ENCODE data around the gene CACNA1D.

Gene CACNA1D

GRCh38 chr3:53577506-53577905 lies 83.1 kb downstream of the CACNA1D start:
- DNase-seq (ENCODE audit: low read depth in 3 of 3) = no peak

- DNase-seq (ENCODE audit: low read depth in 3 of 3) = no peak
Measured at GRCh38 chr3:53579636-53580035, 85.2 kb downstream of the CACNA1D start.

GRCh38 chr3:53581671-53582070 lies 87.3 kb downstream of the CACNA1D start:
- DNase-seq (ENCODE audit: low read depth in 3 of 3) = no peak

- no peak for DNase-seq (ENCODE audit: low read depth in 3 of 3)
Measured at GRCh38 chr3:53583161-53583690, 88.8 kb downstream of the CACNA1D start.

GRCh38 chr3:53585049-53585448 lies 90.6 kb downstream of the CACNA1D start:
- no peak for DNase-seq (ENCODE audit: low read depth in 3 of 3)

- no peak for DNase-seq (ENCODE audit: low read depth in 3 of 3)
Measured at GRCh38 chr3:53585627-53586026, 91.2 kb downstream of the CACNA1D start.

GRCh38 chr3:53588122-53588521 lies 93.7 kb downstream of the CACNA1D start:
- no peak for DNase-seq (ENCODE audit: low read depth in 3 of 3)

GRCh38 chr3:53589201-53589600 lies 94.8 kb downstream of the CACNA1D start:
- no peak for DNase-seq (ENCODE audit: low read depth in 3 of 3)

- DNase-seq (ENCODE audit: low read depth in 3 of 3) = no peak
Measured at GRCh38 chr3:53589806-53590205, 95.4 kb downstream of the CACNA1D start.

GRCh38 chr3:53590606-53591005 lies 96.2 kb downstream of the CACNA1D start:
- DNase-seq (ENCODE audit: low read depth in 3 of 3) = no peak

- DNase-seq (ENCODE audit: low read depth in 3 of 3) = no peak
Measured at GRCh38 chr3:53591646-53592045, 97.2 kb downstream of the CACNA1D start.

GRCh38 chr3:53592862-53593261 lies 98.5 kb downstream of the CACNA1D start:
- DNase-seq (ENCODE audit: low read depth in 3 of 3) = no peak

- no peak for DNase-seq (ENCODE audit: low read depth in 3 of 3)
Measured at GRCh38 chr3:53593611-53594010, 99.2 kb downstream of the CACNA1D start.

- no peak for DNase-seq (ENCODE audit: low read depth in 3 of 3)
Measured at GRCh38 chr3:53594276-53594675, 99.9 kb downstream of the CACNA1D start.

- no peak for DNase-seq (ENCODE audit: low read depth in 3 of 3)
Measured at GRCh38 chr3:53595660-53596059, 101.2 kb downstream of the CACNA1D start.

- DNase-seq (ENCODE audit: low read depth in 3 of 3) = no peak
Measured at GRCh38 chr3:53597136-53597915, 102.9 kb downstream of the CACNA1D start.

- no peak for DNase-seq (ENCODE audit: low read depth in 3 of 3)
Measured at GRCh38 chr3:53599771-53600170, 105.4 kb downstream of the CACNA1D start.

- no peak for DNase-seq (ENCODE audit: low read depth in 3 of 3)
Measured at GRCh38 chr3:53602866-53603265, 108.5 kb downstream of the CACNA1D start.

GRCh38 chr3:53604232-53604631 lies 109.8 kb downstream of the CACNA1D start:
- no peak for DNase-seq (ENCODE audit: low read depth in 3 of 3)

- no peak for DNase-seq (ENCODE audit: low read depth in 3 of 3)
Measured at GRCh38 chr3:53606793-53607192, 112.4 kb downstream of the CACNA1D start.

- no peak for DNase-seq (ENCODE audit: low read depth in 3 of 3)
Measured at GRCh38 chr3:53612508-53612907, 118.1 kb downstream of the CACNA1D start.

GRCh38 chr3:53613125-53613524 lies 118.7 kb downstream of the CACNA1D start:
- DNase-seq (ENCODE audit: low read depth in 3 of 3) = no peak

GRCh38 chr3:53614307-53614706 lies 119.9 kb downstream of the CACNA1D start:
- DNase-seq (ENCODE audit: low read depth in 3 of 3) = no peak

- DNase-seq (ENCODE audit: low read depth in 3 of 3) = no peak
Measured at GRCh38 chr3:53616321-53616720, 121.9 kb downstream of the CACNA1D start.
